ENCODE results near the gene KRTAP9-6.

DNA sequence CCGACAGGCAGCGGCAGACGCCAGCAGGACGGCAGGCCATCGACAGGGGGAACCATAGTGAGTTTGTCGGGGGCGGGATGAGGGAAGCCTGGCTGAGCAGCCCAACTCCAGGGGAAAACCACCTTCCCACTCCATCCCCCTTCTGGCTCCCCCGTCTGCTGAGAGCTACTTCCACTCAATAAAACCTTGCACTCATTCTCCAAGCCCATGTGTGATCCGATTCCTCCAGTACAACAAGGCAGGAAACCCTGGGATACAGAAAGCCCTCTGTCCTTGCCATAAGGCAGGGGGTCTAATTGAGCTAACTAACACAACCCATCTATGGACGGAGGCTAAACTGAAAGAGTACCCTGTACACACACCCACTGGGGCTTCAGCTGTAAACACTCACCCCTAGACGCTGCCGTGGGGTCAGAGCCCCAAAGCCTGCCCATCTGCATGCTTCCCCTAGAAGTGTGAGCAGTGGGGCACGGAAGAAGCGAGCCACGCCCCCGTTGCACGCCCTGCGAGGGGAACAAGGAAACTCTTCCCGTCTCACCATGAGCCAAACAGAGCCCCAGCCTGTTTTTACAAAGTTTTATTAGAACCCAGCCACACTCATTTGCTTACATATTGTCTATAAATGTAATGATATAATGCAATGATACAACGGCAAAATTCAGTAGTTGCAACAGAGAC is 33.4 kb downstream of the KRTAP9-6 start:
- TF ChIP-seq, protein P1, sequence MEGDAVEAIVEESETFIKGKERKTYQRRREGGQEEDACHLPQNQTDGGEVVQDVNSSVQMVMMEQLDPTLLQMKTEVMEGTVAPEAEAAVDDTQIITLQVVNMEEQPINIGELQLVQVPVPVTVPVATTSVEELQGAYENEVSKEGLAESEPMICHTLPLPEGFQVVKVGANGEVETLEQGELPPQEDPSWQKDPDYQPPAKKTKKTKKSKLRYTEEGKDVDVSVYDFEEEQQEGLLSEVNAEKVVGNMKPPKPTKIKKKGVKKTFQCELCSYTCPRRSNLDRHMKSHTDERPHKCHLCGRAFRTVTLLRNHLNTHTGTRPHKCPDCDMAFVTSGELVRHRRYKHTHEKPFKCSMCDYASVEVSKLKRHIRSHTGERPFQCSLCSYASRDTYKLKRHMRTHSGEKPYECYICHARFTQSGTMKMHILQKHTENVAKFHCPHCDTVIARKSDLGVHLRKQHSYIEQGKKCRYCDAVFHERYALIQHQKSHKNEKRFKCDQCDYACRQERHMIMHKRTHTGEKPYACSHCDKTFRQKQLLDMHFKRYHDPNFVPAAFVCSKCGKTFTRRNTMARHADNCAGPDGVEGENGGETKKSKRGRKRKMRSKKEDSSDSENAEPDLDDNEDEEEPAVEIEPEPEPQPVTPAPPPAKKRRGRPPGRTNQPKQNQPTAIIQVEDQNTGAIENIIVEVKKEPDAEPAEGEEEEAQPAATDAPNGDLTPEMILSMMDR (IDR thresholded peaks at IDR 0.05; ENCODE audit: poor library complexity, severe bottlenecking), result no peak
- TF ChIP-seq RAD21 (conservative IDR thresholded peaks at IDR 0.05) (no peak), POLR2AphosphoS5 (IDR thresholded peaks at IDR 0.05) (no peak), EP300 (conservative IDR thresholded peaks at IDR 0.05; ENCODE audit: poor library complexity, severe bottlenecking) (no peak), SMC3 (conservative IDR thresholded peaks at IDR 0.05; ENCODE audit: poor library complexity) (no peak), TAF1 (IDR thresholded peaks at IDR 0.05; ENCODE audit: low read depth) (no peak)

All from neural cell (in vitro differentiated cells).